Liver (tissue), 5 donors: Measurements from ENCODE around the gene TNFRSF8. TPM values are rescaled to one million over a fixed set of nuclear protein-coding genes. Genes with fewer than 3 reads are reported as not detected.

Source experiments
- polyA plus RNA-seq, 2 donors: library from polyadenylated mRNA; stranded (reverse) in 1 of 2; unstranded in 1 of 2; fragments of 200-250 nt in 1 of 2; fragments of >200 nt in 1 of 2; fragmentation: Nextera tagmentation in 1 of 2; extraction: Ambion mirVana in 1 of 2; gene quantifications; one replicate each; pipeline versions ENCODE4 v1.2.1 to v1.2.3, GENCODE V29; 2013 to 2015
- small RNA-seq: library from RNA; depleted of rRNA; stranded (forward); fragments of <200 nt; gene quantifications from one replicate; pipeline ENCODE3, GENCODE V24; 2014
- total RNA-seq, 2 donors: library from RNA; depleted of rRNA; stranded (reverse); fragments of >200 nt; gene quantifications; one replicate each; pipeline ENCODE4 v1.2.3, GENCODE V29; 2014
- donor health status: healthy.
- donor health status: healthy.
- donor health status: healthy.

The TNFRSF8 gene
- total and polyA plus RNA-seq, 4 donors, result 0.08 to 0.19 (median 0.12) TPM

Small RNA genes within 50 kb of the gene (small RNA-seq; reads per million reads assigned to genes)
- gene AL096840.1 (not detected), gene MIR4632 (not detected), gene MIR6729 (not detected), gene RF00019 (not detected), gene RN7SL649P (not detected), gene RNU6-777P (not detected), gene RPL23AP89 (not detected)

Other genes starting within 250 kb of the TNFRSF8 start
- gene NPPA, start 215.5 kb upstream of the TNFRSF8 start, total RNA-seq, result not detected
- gene NPPA, start 215.5 kb upstream of the TNFRSF8 start, polyA plus RNA-seq, result under 1 TPM in 1 of 2 donors, not detected in 1; 0.12 TPM
- not detected for gene NPPB, start 204.4 kb upstream of the TNFRSF8 start, total RNA-seq
- not detected for gene NPPB, start 204.4 kb upstream of the TNFRSF8 start, polyA plus RNA-seq
- gene KIAA2013, start 136.9 kb upstream of the TNFRSF8 start, total RNA-seq, result 10 to 100 TPM; 26.3 to 77.5 TPM
- gene KIAA2013, start 136.9 kb upstream of the TNFRSF8 start, polyA plus RNA-seq, result 10 to 100 TPM; 16.8 to 39.6 TPM
- gene PLOD1, start 128.6 kb upstream of the TNFRSF8 start, total RNA-seq, result 10 to 100 TPM; 54.9 to 82.9 TPM
- gene PLOD1, start 128.6 kb upstream of the TNFRSF8 start, polyA plus RNA-seq, result 10 to 100 TPM; 48.0 to 73.0 TPM
- gene MFN2, start 82.9 kb upstream of the TNFRSF8 start, total RNA-seq, result 10 to 100 TPM; 36.0 to 87.8 TPM
- gene MFN2, start 82.9 kb upstream of the TNFRSF8 start, polyA plus RNA-seq, result 10 to 100 TPM; 17.2 to 50.4 TPM
- gene MIIP, start 43.8 kb upstream of the TNFRSF8 start, total RNA-seq, result 10 to 100 TPM; 16.4 to 20.6 TPM
- gene MIIP, start 43.8 kb upstream of the TNFRSF8 start, polyA plus RNA-seq, result 10 to 100 TPM; 11.1 to 19.2 TPM
- 10 to 100 TPM; 16.0 to 16.9 TPM for gene TNFRSF1B, start 103.7 kb downstream of the TNFRSF8 start, total RNA-seq
- gene TNFRSF1B, start 103.7 kb downstream of the TNFRSF8 start, polyA plus RNA-seq, result 10 to 100 TPM in 1 of 2 donors, 1 to 10 TPM in 1; 7.2 to 19.6 TPM
- gene VPS13D, start 166.7 kb downstream of the TNFRSF8 start, total RNA-seq, result 10 to 100 TPM; 14.5 to 68.3 TPM
- gene VPS13D, start 166.7 kb downstream of the TNFRSF8 start, polyA plus RNA-seq, result 10 to 100 TPM; 10.2 to 10.7 TPM